ENCODE measurements around the gene GDF10. TPM values are rescaled to one million over a fixed set of nuclear protein-coding genes. Genes with fewer than 3 reads are reported as not detected.

Gene GDF10
- 0.52 TPM for total RNA-seq

GRCh38 chr10:47299611-47300428 is at the start of gene GDF10:
TSS of gene GDF10 (plus strand) at chr10:47300197. CDS start at chr10:47300652, 455 bp downstream.
- DNase-seq (ENCODE audit: low spot score): no peak

- no peak for DNase-seq (ENCODE audit: low spot score)
These were observed 47.8 kb upstream of the GDF10 start for GRCh38 chr10:47252093-47252780.

GRCh38 chr10:47253030-47253637 is 46.9 kb upstream of the GDF10 start:
- no peak for DNase-seq (ENCODE audit: low spot score)

GRCh38 chr10:47253651-47254375 is 46.2 kb upstream of the GDF10 start:
- no peak for DNase-seq (ENCODE audit: low spot score)

GRCh38 chr10:47254611-47255010 is 45.4 kb upstream of the GDF10 start:
- no peak for DNase-seq (ENCODE audit: low spot score)

- no peak for DNase-seq (ENCODE audit: low spot score)
These were observed 44.8 kb upstream of the GDF10 start for GRCh38 chr10:47255033-47255813.

GRCh38 chr10:47255866-47256265 is 44.1 kb upstream of the GDF10 start:
- no peak for DNase-seq (ENCODE audit: low spot score)

GRCh38 chr10:47256751-47257336 is 43.2 kb upstream of the GDF10 start:
- no peak for DNase-seq (ENCODE audit: low spot score)

- DNase-seq (ENCODE audit: low spot score): no peak
These were observed 42.4 kb upstream of the GDF10 start for GRCh38 chr10:47257396-47258120.

GRCh38 chr10:47258921-47259320 is 41.1 kb upstream of the GDF10 start:
- DNase-seq (ENCODE audit: low spot score): no peak

GRCh38 chr10:47259466-47259865 is 40.5 kb upstream of the GDF10 start:
- no peak for DNase-seq (ENCODE audit: low spot score)

GRCh38 chr10:47260505-47261111 is 39.4 kb upstream of the GDF10 start:
- DNase-seq (ENCODE audit: low spot score): no peak

- no peak for DNase-seq (ENCODE audit: low spot score)
These were observed 38.9 kb upstream of the GDF10 start for GRCh38 chr10:47261121-47261520.

- DNase-seq (ENCODE audit: low spot score): no peak
These were observed 38.4 kb upstream of the GDF10 start for GRCh38 chr10:47261556-47261955.

GRCh38 chr10:47262606-47263533 is 37.1 kb upstream of the GDF10 start:
- no peak for DNase-seq (ENCODE audit: low spot score)

- no peak for DNase-seq (ENCODE audit: low spot score)
These were observed 35.2 kb upstream of the GDF10 start for GRCh38 chr10:47264797-47265281.

- no peak for DNase-seq (ENCODE audit: low spot score)
These were observed 33.4 kb upstream of the GDF10 start for GRCh38 chr10:47266602-47267001.

- no peak for DNase-seq (ENCODE audit: low spot score)
These were observed 31.3 kb upstream of the GDF10 start for GRCh38 chr10:47268696-47269095.

Data from mucosa of gallbladder (tissue), 1 donor.